Sigmoid colon (tissue), 7 donors: ENCODE measurements around the gene SAA4. TPM values are rescaled to one million over a fixed set of nuclear protein-coding genes. Genes with fewer than 3 reads are reported as not detected.
A peak's percentile ranks its signal among the peaks of the same experiment; 100 is the strongest.
"Not testable (repeated sequence)": the region's sequence is repeated elsewhere in the genome, so short reads cannot be mapped to it uniquely, and the experiment has no call there.

Experiments used
- DNase-seq: peaks from one replicate; pipeline ENCODE4 v3.0.0-alpha.2; 2019
- H3K27ac ChIP-seq, 4 donors: fragments of 200-600 bp; sonication (generic); one replicate each; pipeline ENCODE4 v1.5.1; 2016 to 2019; ENCODE audit warnings: mild to moderate bottlenecking in 1 of 4
- H3K27me3 ChIP-seq, 3 donors: fragments of 200-600 bp; sonication (generic); one replicate each; pipeline ENCODE4 v1.5.1; 2019; ENCODE audit warnings: mild to moderate bottlenecking in 1 of 3
- H3K36me3 ChIP-seq, 4 donors: fragments of 200-600 bp; sonication (generic); one replicate each; pipeline ENCODE4 v1.5.1; 2016 to 2019
- H3K4me1 ChIP-seq, 4 donors: fragments of 200-600 bp; sonication (generic); one replicate each; pipeline ENCODE4 v1.5.1; 2017 to 2019
- H3K4me3 ChIP-seq, 4 donors: fragments of 200-600 bp; sonication (generic); one replicate each; pipeline ENCODE4 v1.5.1; 2017 to 2019; ENCODE audit warnings: mild to moderate bottlenecking in 2 of 4, moderate library complexity in 1 of 4
- H3K9me3 ChIP-seq, 4 donors: fragments of 200-600 bp in 3 of 4; sonication (generic) in 3 of 4; one replicate each; pipeline versions ENCODE4 v1.5.1 to v1.6.1; 2013 to 2019
- EP300 ChIP-seq, 4 donors: sonication (generic); formaldehyde crosslinking; IDR thresholded peaks; one replicate each; pipeline ENCODE4 v1.6.1; 2017; ENCODE audit warnings: antibody characterized with exemption in 4 of 4
- POLR2A ChIP-seq, 2 donors: fragments of 450-650 bp; IDR thresholded peaks; one replicate each; pipeline ENCODE4 v1.6.1; 2016; ENCODE audit warnings: antibody characterized with exemption in 2 of 2, mild to moderate bottlenecking in 2 of 2, moderate library complexity in 2 of 2
- POLR2AphosphoS5 ChIP-seq, 4 donors: sonication (generic); formaldehyde crosslinking; IDR thresholded peaks; one replicate each; pipeline ENCODE4 v1.6.1; 2017; ENCODE audit warnings: antibody characterized with exemption in 4 of 4
- WGBS, 2 donors: extraction: QIAGEN DNeasy Blood & Tissue Kit; methylation state at CpG; one replicate each; pipeline ENCODE4 v1.1.7; 2013; 5-methylcytosine and 5-hydroxymethylcytosine counted together
- intact Hi-C: fragments of 100-400 bp; cut with DNase I; formaldehyde crosslinking; loops from one replicate; pipeline ENCODE4 v1.15.1; 2023
- polyA plus RNA-seq, 3 donors: library from polyadenylated mRNA; stranded (reverse); fragments of 200-250 nt; gene quantifications; one replicate each; pipeline ENCODE4 v1.2.3, GENCODE V29; 2013
- total RNA-seq, 4 donors: library from RNA; depleted of rRNA; stranded (reverse); fragments of >200 nt; gene quantifications; one replicate each; pipeline ENCODE4 v1.1.0, GENCODE V29; 2016
- TF ChIP-seq, protein P1 (sequence below), 4 experiments: fragments of 450-650 bp in 3 of 4; fragments of 200-600 bp in 1 of 4; IDR thresholded peaks; one replicate each; pipeline ENCODE4 v1.5.1; 2016 to 2019; ENCODE audit warnings: antibody characterized with exemption in 4 of 4, mild to moderate bottlenecking in 3 of 4, moderate library complexity in 2 of 4
- donor health status: healthy with polysubstance abuse.
- donor health status: Bipolar disorder and iron deficiency.
- donor health status: healthy.

The SAA4 gene
- total and polyA plus RNA-seq, 7 donors: 0.93 TPM; not detected in 6

DNA sequence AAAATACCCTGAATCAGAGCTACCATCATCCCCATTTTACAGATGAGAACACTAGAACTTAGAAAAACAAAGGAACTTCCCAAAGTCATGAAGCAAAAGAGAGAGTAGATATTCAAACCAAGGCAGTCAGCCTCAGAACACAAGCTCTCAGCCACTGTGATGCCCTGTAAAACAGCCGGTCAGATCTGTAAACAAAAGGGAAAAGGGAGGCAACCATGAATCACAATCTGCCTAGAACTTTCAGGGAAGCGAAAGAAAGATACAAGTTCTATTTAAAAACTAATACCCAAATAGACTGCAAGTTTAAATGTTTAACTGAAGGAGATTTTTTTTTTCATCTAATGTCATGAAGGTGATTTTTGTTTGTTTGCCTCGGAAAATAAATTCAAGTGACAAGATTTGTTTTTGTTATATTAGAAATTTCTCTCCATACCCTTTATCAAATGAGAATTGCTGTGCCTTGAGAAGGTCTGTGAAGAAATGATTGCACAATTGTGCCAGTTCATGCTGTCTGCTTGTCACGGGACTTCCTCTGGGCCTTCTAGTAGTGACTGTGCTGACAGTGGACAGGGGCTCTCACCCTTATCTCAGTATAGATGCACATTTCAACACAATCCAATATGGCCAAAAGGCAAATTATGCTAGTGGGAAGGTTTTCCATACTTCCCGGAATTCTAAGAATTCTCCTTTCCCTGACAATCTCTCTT is 41.1 kb upstream of the SAA4 start:
- Histone ChIP-seq H3K36me3 (peaks cover 0 to 26% (median 0%) of the 10 kb centered on the region in 4 donors), H3K9me3 (no peaks in the 10 kb centered on the region), H3K4me3 (no peak overlapping the region), H3K27ac (peak overlapping the region in 1 of 4 donors; percentile 3), H3K4me1 (no peaks in the 10 kb centered on the region), H3K27me3 (no peaks in the 10 kb centered on the region)
- no peak for DNase-seq
- intact Hi-C loops: no loop called here
- WGBS, 2 donors: 89 to 90% methylated on average over 5 of the region's 5 CpGs
- TF ChIP-seq POLR2AphosphoS5 (IDR thresholded peaks at IDR 0.05): no peak
- TF ChIP-seq EP300 (IDR thresholded peaks at IDR 0.05): no peak
- no peak for TF ChIP-seq POLR2A (IDR thresholded peaks at IDR 0.05)
- TF ChIP-seq, protein P1, sequence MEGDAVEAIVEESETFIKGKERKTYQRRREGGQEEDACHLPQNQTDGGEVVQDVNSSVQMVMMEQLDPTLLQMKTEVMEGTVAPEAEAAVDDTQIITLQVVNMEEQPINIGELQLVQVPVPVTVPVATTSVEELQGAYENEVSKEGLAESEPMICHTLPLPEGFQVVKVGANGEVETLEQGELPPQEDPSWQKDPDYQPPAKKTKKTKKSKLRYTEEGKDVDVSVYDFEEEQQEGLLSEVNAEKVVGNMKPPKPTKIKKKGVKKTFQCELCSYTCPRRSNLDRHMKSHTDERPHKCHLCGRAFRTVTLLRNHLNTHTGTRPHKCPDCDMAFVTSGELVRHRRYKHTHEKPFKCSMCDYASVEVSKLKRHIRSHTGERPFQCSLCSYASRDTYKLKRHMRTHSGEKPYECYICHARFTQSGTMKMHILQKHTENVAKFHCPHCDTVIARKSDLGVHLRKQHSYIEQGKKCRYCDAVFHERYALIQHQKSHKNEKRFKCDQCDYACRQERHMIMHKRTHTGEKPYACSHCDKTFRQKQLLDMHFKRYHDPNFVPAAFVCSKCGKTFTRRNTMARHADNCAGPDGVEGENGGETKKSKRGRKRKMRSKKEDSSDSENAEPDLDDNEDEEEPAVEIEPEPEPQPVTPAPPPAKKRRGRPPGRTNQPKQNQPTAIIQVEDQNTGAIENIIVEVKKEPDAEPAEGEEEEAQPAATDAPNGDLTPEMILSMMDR (IDR thresholded peaks at IDR 0.05): no peak

DNA sequence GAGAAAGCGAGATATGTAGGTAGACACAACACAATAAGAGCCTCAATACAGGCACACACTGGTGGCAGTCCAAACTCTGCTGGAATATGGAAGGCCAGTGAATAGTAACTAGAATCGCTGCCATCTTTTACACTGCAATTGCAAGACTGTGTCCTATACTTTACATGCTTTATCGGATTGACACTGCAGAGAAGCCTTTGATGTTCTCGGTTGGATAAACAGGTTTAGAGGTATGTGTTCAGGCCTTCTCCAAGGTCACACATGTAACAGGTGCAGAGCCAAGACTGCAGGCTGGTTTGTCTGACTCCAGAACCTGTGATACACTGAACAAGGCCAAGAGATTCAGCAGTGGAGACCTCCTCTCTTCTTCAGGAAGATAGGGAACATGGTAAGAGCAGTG is 34.6 kb upstream of the SAA4 start:
- H3K4me3 ChIP-seq: no peak overlapping the region

GRCh38 chr11:18270102-18270501 is 33.5 kb upstream of the SAA4 start:
- WGBS, 2 donors: 76 to 85% methylated on average over 4 of the region's 4 CpGs
- intact Hi-C loops: no loop called here
- Histone ChIP-seq H3K4me3 (no peak overlapping the region), H3K4me1 (no peaks in the 10 kb centered on the region), H3K27ac (no peak overlapping the region), H3K27me3 (no peaks in the 10 kb centered on the region), H3K36me3 (no peaks in the 10 kb centered on the region), H3K9me3 (no peaks in the 10 kb centered on the region)
- TF ChIP-seq POLR2AphosphoS5 (IDR thresholded peaks at IDR 0.05) (no peak), EP300 (IDR thresholded peaks at IDR 0.05) (no peak), POLR2A (IDR thresholded peaks at IDR 0.05) (no peak)
- TF ChIP-seq, protein P1 (IDR thresholded peaks at IDR 0.05): no peak
- no peak for DNase-seq

More for the DNA sequence above, 34.6 kb upstream of the SAA4 start:
- Histone ChIP-seq H3K27me3 (no peaks in the 10 kb centered on the region), H3K4me1 (no peaks in the 10 kb centered on the region), H3K27ac (no peak overlapping the region), H3K36me3 (no peaks in the 10 kb centered on the region), H3K9me3 (no peaks in the 10 kb centered on the region)
- WGBS, 2 donors: 62 to 79% methylated on average over 4 of the region's 4 CpGs
- TF ChIP-seq, protein P1 (IDR thresholded peaks at IDR 0.05): no peak
- TF ChIP-seq EP300 (IDR thresholded peaks at IDR 0.05) (no peak), POLR2A (IDR thresholded peaks at IDR 0.05) (no peak), POLR2AphosphoS5 (IDR thresholded peaks at IDR 0.05) (no peak)
- intact Hi-C loops: no loop called here
- no peak for DNase-seq

DNA sequence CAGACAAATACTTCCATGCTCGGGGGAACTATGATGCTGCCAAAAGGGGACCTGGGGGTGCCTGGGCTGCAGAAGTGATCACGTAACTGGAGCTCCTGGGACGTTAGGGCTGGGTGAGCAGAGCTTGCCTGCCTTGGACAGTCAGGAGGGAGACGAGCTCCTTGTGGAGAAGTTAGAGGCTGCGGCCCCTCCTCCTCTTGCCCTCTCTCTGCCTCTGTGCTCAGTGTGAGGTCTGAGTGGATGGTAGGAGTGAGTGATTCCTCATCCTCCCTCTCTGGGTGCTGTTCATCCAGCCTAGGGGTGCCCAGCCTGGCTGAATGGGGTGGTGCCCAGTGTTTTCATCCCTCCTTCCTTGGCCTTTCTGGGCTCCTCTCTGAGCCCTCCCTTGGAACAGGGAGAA is 32.6 kb upstream of the SAA4 start:
- 60 to 99% methylated on average over 1 to 3 of the region's 5 CpGs for WGBS, 2 donors
- H3K9me3 ChIP-seq, H3K4me1 ChIP-seq, H3K36me3 ChIP-seq, H3K27me3 ChIP-seq, DNase-seq, H3K4me3 ChIP-seq, H3K27ac ChIP-seq, intact Hi-C loops: not testable (repeated sequence)

GRCh38 chr11:18267335-18268133 is 30.9 kb upstream of the SAA4 start:
- H3K27me3 ChIP-seq, H3K4me3 ChIP-seq, H3K36me3 ChIP-seq, intact Hi-C loops, H3K9me3 ChIP-seq, H3K4me1 ChIP-seq, H3K27ac ChIP-seq, DNase-seq: not testable (repeated sequence)
- WGBS, 2 donors: 59 to 73% methylated on average over 4 to 5 of the region's 10 CpGs
